Smooth muscle cell of trachea (primary cell): ENCODE data around the gene FBXO48. TPM values are rescaled to one million over a fixed set of nuclear protein-coding genes. Genes with fewer than 3 reads are reported as not detected.

Source experiments
- total RNA-seq: library from RNA; depleted of rRNA; stranded (reverse); fragments of >200 nt; gene quantifications from 2 replicates; pipeline ENCODE4 v1.2.1, GENCODE V29; 2014

FBXO48 gene
- total RNA-seq: 0.29 and 0.33 TPM in 2 replicates

GRCh38 chr2:68467077-68467960, at the start of gene FBXO48, which contains the start of gene APLF:
FBXO48 (minus strand) TSS chr2:68467294; CDS start chr2:68465145, 2,149 bp downstream.
APLF (plus strand) TSS chr2:68467585; CDS start chr2:68467732, 147 bp downstream.

Other genes with a start within 250 kb of the FBXO48 start
- 18.0 and 38.7 TPM in 2 replicates for gene PPP3R1, start 214.8 kb downstream of the FBXO48 start, total RNA-seq
- 23.0 and 28.1 TPM in 2 replicates for gene CNRIP1, start 147.3 kb downstream of the FBXO48 start, total RNA-seq
- gene PLEK, start 102.0 kb downstream of the FBXO48 start, total RNA-seq: under 0.01 TPM in 1 of 2 replicates, not detected in the other
- gene APLF, start 291 bp upstream of the FBXO48 start, total RNA-seq: 3.8 and 5.8 TPM in 2 replicates
- gene PROKR1, start 176.3 kb upstream of the FBXO48 start, total RNA-seq: not detected in 2 replicates